Activated CD8-positive, alpha-beta memory T cell treated with anti-CD3 and anti-CD28 coated beads for 4 hours (primary cell): ENCODE measurements around the gene PTCH2.
"Not testable (repeated sequence)": the region's sequence is repeated elsewhere in the genome, so short reads cannot be mapped to it uniquely, and the experiment has no call there.

Experiments
- DNase-seq, 2 donors: peaks; one replicate each; pipeline ENCODE4 v3.0.0-alpha.2; 2020; ENCODE audit warnings: low read depth in 2 of 2

PTCH2 gene

DNA sequence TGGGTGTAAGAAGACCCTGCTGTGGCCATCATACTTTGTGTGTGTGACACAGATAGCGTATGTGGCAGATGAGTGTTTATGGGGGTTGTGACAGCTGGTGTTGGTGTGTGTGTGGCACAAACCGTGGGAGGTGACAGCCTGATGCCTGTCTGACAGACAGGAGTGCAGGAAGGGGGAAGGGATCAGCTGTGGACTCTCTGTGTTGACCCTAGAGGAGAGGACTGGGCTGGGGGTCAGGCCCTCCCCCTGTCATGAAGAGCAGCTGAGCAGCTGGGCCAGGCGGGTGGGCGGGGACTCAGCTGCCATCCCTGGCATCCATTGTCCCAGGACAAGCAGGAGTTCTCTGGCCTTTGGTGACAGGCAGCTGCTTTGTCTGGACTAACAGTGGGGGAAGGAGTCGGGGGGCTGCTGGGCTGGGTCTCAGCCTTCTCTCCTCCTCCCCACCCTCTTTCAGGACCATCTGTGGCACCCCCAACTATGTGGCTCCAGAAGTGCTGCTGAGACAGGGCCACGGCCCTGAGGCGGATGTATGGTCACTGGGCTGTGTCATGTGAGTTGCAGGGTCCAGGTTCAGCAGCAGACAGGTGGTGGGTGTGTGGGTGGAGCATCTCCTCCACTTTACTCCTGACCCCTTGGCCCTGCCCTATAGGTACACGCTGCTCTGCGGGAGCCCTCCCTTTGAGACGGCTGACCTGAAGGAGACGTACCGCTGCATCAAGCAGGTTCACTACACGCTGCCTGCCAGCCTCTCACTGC lies 40.6 kb downstream of the PTCH2 start:
- no peak for DNase-seq

DNA sequence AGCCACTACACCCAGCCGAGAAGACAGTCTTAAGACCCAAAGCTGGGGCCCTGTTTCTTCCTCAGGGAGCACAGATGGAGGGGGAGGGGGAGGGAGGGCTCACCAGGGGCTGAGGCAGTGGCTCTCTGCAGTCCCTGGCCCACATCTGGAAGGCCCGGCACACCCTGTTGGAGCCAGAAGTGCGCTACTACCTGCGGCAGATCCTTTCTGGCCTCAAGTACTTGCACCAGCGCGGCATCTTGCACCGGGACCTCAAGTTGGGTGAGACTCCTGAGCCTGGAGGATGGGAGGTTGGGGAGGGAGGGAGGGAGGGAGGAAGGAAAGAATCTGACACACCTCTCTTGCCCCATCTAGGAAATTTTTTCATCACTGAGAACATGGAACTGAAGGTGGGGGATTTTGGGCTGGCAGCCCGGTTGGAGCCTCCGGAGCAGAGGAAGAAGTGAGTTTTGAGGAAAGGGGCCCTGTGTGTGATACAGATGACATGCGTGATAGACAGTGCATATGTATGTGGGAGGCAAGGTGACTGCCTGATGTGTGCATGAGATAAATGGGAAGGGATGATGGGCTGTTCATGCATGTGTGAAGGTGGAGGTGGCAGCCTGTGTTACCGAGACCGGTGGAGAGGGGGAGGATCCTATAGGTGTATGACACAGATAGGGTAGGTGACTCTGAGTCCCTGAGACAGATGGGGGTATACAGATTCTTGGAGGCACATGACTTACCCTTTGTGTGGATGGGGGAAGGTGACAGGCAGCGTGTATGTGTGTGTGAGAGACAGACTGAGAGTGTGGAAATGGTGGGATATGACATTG lies 41.4 kb downstream of the PTCH2 start:
- DNase-seq = no peak

DNA sequence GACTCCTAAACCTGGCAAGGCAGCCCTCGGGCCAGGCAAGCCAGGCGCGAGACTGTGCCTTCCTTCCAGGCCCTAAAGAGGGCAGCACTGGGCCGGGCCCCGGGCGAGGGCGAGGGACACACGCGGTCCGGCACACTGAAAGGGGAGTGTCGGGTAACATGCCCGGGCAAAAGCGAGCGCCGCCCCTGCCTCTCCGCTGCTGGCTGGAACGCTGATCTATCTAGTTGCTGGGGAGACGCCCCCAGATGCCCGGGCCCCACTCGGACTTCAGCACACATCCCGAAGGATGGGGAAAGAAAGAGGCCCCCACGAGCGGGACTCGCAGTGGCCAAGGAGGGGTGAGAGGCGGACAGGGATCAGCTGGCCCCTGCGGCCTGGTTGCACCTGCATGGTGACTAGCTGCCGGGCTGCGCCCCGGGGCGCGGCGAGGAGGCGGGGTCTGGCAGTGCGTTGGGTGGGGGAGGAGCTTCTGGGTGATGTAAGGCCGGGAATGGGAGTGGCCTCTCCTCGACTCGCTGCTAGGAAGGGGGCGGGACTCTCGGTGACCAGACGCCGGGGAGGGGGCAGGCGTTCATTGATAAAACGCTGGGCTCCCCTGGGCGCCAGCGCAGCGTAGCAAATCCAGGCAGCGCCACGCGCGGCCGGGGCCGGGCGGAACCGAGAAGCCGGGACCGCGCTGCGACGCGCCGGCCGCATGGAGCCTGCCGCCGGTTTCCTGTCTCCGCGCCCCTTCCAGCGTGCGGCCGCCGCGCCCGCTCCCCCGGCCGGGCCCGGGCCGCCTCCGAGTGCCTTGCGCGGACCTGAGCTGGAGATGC lies 43.1 kb downstream of the PTCH2 start, which contains the start of gene PLK3:
Gene PLK3, plus strand, starts transcription at position 608 of the 815 bp plus-strand sequence. Its CDS starts 87 bp downstream, at position 695.
- DNase-seq = peak; percentile 96 to 97

DNA sequence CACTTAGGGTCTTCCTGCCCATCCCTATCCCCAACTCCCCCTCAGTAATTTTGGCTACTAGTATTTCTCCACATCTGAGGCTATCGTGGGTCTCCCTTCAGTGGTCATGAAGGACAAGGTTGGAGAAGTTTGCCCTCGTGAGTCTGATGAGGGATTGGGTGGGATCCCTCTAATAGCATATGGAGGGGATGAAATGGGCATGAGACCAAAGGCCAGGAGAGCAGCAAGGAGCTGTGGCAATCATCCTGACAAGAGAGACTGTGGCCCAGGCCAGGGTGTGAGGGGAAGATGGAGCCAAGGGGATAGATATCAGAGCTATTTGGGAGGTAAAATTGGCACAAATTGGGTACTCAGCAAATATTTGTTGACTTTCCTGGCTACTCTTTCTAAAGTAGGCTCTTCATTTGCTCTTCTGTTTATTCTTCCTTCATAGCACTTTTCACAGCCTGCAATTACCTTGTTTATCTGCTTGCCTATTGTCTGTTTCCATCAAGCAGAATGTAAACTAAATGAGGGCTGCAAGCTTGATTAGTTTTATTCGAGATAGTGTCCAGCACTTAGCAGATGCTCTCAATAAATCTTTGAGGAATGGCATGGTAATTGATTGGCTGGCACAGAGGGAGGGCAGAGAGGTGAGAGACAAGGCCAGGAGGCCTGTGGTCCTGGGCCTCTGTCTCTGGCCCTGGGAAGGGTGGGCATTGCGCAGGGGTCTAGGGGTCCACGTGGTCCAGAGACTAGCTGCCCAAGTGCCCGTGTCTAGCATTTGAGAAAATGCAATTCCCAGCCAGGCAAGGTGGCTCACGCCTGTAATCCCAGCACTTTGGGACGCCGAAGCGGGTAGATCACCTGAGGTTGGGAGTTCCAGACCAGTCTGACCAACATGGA lies 44.3 kb downstream of the PTCH2 start:
- no peak for DNase-seq

DNA sequence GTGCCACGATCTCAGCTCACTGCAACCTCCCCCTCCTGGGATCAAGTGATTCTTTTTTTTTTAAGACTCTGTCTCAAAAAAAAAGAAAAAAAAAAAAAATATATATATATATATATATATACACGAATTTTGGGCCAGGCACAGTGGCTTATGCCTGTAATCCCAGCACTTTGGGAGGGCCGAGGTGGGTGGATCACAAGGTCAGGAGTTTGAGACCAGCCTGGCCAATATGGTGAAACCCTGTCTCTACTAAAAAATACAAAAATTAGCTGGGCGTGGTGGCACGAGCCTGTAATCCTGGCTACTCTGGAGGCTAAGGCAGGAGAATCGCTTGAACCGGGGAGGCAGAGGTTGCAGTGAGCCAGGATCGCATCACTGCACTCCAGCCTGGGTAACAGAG lies 45.2 kb downstream of the PTCH2 start:
- not testable (repeated sequence) for DNase-seq

DNA sequence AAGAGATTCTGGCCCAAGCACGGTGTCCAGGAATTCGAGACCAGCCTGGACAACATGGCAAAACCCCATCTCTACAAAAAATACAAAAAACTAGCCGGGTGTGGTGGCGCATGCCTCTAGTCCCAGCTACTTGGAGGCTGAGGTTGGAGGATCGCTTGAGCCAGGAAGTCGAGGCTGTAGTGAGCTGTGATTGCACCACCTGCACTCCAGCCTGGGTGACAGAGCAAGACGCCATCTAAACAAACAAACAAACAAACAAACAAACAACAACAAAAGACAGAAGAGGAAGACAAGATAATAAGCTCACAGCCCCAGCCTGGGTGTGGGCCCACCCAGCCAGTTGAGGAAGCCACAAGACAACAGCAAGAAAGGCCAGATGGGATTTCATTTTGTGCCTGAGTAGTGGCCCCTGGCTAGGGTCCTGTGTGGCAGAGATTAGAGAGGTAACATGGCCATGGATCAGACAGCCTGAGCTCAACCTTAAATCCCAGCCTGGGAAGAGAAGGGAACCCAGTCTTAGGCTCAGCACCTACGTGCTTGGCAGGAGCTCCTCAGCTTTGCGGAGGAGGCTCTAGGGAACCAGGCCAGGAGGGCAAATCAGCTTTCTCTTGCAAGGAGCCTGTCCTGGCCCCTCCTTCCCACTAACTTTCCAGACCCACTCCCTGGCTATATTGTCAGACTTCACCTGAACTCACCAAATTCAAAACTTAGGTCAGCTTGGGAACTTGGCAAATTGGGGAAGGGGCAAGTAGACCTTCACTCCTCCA lies 50.1 kb downstream of the PTCH2 start:
- no peak for DNase-seq

DNA sequence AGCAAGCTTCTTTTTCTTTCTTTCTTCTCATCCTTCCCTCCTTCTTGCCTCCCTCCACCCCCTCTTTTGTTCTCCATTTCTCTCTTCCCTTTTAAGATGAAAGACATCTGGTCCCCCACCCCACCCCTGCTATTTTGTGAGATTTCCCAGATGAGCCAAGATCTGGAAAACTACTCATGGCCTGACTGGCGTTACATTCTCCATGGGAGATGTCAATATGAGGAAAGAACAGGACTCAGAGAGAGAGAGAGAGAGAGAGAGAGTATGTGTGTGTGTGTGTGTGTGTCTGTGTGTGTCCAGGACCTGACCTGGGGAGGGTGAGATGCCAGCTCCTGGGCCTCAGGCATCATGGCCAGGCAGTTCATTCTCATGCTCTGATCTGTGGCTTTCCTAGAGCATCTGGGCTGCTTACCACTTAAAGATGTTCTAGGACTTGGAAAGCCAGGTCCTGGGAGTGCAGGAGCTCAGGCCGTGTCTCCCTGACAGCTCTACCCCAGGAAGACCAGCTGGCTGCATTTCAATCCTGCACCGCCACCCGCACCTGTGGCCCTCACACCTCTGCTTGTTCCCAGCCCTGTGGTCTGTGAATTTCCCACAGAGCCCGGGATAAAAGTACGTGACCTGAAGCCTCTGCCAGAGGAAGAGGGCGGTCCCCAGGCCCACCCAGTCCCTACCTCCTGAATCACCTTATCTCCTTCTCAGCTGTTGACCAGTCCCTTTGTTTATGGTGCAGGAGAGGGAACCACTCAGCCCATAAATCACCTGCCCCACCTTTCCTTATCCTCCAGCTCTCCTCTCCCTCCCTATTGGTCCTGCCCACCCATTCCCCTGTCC lies 51.9 kb downstream of the PTCH2 start:
- DNase-seq = no peak

DNA sequence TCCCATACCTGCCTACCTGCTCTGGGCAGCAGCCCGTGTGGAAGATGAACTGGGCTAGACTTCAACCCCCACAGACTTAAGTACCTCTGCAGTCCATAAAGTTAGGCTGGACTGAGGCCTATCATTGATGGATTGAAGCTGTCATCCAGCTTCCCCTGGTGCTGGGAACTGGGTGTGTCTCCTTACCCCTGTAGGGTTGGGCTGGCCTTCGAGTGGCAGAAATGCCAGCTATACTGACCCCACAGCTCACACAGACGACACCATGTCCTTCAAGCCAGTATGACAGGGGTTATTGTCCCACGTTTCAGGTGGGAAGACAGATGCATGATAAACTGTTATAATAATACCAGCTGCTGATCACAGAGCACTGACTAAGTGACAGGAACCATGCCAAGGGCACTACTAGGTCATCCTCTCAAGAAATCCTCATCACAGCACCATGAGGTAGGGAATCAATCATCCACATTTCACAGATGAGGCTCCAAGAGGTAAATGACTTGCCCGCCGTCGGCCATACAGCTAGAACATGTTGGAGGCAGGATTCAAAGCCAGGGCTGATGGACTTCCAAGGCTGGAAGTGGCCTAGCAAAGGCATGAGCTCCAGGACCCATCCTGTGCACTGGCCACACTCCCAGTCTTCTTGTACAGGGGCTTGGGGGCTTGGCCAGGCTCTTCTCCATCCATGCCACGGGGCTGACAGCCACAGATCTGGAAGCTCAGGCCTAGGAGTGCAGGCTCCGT lies 54.8 kb downstream of the PTCH2 start, which contains the start of gene BEST4:
Gene BEST4, minus strand, starts transcription at position 51 of the 741 bp plus-strand sequence. CDS start 465 bp downstream, outside the sequence.
- DNase-seq = no peak

DNA sequence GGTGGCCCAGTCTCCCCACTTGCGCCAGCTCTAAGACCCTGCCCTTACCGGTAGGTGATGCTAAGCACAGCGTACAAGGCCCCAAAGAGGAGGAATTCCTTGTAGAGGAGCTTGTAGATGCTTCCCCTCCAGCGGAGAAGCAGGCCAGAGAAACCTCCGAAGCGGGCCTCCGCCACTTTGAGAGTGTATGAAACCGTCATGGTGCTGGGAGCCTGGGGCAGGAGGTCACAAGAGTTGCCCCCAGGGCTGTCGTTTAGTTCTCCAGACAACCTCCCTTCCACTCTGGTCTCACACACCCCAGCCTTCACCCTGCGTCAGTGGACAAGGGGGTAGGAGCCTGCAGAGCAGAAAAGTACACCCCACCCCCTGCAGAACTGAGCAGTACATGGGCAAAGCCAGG lies 55.5 kb downstream of the PTCH2 start:
- no peak for DNase-seq

DNA sequence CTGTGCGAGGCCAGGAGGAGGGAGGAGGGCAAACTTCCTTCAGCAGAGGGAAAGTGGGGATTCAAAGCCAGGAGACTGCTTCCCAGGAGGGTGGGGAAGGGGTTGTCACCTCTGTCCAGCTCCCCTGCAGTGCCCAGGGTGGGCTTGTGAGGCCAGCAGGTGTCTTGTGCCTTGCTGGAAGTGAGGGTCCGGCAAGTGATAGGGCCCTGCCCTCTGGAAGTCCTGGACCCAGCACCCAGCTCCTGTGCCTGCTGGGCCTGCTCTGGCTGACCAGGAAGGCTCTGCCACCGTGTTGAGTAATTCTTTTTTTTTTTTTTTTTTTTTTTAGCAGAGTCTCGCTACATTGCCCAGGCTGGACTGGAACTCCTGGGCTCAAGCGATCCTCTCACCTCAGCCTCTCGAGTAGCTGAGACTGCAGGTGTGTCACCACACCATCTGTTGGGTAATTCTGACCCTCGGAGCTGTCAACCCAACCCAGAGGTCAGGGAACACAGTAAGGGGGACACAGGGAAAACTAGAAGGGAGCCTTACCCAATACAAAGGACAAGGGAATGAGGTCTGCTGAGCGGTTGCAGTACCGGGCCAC lies 56.1 kb downstream of the PTCH2 start:
- DNase-seq = no peak

DNA sequence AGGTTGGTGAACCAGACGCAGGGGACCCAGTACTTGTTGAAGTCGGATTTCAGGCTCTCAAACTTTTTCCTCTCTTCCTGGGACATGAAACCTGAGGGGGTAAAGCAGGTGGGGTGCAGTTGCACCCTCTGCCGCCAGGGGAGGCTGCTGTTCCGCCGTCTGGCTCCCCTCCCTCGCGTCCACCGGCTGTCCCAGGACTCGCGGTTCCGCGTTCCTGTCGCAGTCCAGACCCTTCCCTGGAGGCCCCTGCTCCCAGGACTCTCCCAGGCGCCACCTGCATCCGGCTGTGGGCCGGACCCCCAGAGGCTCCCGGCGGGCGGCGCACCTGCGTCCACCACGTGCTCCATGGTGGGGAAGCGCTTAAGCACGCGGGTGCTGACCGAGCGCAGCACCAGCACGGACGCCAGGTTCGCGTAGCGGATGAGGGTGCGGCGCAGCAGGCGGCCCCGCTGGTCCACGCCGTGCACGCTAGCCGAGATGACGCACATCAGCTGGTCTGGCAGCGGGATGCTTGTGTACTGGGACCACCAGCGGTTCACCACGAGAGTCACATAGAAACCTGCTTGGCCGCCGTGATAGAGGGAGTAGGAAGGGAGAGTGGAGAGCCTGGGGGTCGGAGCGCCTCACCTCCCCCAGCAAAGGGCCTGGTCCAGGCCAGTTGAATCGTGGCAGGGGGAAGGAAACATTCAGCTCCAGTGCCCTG lies 56.8 kb downstream of the PTCH2 start:
- peak; percentile 59 to 61 for DNase-seq

DNA sequence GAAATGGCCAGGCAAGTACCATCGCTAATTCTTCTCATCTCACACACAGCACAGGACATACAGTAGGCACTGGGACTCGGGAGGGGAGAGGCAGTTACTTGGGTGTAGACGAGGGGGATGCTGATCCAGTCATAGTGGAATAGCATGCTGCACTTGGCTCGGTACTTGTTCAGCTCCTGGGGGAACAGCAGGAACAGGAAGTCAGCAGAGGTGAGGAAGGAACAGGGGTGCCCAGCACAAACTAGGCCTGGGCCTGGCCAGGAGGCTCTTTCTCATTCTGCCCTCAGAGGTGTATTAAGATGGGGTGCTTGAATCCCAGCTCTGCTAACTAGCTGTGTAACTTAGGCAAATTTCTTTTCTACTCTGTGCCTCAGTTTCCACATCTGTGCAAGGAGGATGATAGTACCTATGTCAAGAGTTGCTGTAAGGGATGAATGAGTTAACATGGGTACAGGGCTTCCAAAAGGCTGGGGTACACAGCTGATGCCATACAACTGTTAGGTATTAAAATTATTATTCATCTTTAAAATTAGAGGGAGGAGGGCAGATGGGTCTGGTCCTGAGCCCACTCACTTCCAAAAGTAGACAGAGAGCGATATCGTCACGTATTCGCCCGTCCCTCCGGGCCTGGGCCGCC lies 57.4 kb downstream of the PTCH2 start:
- DNase-seq = no peak

DNA sequence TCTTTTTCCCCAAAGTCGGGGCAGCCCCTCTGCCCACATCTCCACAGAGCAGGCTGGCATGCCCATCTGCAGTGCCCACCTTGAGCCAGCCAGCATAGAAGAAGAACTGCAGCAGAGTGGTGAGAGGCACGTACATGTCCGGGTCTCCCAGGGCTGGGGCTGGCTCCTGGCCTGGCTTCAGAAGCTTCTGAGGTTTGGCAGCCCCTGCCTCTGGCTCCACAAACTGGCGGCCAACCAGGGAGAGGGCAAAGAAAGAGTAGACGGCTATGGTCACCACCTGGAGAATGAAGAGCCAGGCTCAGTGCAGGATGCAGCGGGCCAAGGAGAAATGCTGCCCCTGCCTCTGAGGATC lies 58.0 kb downstream of the PTCH2 start:
- DNase-seq = no peak

DNA sequence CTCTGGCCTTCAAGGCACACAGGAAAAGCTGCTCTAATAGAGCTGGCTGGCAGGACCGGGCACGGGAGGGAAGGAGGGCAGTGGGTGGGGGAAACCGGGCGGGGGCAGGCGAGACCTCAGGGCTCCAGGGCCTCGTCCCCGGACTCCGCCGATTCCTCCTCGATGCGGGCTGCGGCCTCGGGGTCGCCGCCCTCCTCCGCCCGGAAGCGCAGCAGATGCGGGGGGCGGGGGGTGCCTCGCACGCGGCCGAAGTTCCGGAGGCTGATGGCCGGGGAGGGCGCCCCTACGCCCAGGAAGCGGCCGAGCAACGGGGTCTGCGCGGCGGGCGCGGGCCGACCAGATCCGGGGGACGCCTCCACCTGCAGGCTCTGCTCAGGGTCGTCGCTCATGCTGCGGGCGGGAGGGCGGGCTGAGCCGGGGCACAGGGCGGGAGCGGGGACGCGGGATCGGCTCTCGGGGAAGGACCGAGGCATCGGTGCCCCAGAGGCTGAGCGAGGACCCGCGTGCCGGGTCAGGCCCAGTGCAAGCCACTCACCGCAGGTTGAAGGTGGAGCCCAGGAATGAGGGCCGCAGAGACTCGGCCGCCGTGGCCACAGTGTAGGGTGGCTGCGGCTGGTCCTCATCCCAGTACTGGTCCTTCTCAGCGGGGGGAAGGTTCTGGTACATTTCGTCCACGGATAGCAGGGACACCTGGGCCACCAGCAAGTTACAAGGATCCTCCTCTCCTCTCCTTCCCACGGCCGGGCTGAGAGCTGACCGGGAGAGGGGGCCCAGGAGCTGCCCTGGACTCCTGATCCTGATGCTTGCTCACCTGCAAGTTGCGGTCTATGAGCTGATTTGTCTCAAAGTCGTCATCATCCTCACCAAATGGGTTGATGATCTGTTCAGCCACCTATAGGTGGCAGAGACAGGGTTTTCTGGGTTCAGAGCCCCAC lies 58.7 kb downstream of the PTCH2 start:
- no peak for DNase-seq

DNA sequence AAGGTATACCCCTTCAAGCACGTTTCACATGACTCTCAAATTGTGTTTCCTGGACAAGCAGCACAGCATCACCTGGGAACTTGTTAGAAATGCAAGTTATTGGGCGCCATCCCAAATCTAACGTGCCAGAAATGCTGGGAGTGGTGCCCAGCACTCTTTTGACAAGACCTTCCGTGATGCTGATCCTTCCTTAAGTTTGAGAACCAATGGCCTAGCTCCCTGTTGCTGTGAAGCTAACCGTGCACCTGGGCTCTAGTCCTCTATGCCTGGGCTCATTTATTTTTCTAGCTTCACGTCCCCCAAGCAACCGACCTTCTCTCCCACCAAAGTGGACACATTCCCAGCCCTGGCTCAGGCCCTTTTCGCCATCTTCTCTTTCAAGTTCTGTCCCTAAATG lies 59.4 kb downstream of the PTCH2 start:
- no peak for DNase-seq

DNA sequence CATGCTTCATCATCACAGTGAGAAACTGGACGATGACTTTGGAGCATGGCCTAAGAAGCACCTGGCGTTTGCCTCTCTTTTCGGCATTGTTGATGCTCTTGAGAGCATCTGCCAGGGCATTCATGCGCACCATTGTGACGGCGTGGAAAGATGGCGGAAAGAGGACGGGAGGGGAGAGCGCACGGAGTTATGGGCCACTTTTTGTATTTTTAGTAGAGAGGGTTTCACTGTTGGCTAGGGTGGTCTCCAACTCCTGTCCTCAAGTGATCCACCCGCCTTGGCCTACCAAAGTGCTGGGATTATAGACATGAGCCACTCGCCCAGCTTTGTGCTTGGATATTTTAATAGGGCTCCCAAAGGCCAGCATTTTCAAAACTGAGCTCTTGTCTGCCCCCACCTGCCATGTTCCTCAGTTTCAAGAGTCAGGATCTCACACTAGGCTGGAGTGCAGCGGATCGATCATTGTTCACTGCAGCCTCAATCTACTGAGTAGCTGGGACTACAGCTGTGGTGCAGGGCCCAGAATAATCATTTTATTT lies 62.4 kb downstream of the PTCH2 start:
- no peak for DNase-seq
